Spinal cord (tissue), 10 donors: ENCODE data around the gene SRGAP2B. TPM values are rescaled to one million over a fixed set of nuclear protein-coding genes. Genes with fewer than 3 reads are reported as not detected.
A peak's percentile ranks its signal among the peaks of the same experiment; 100 is the strongest.
"Not testable (repeated sequence)": the region's sequence is repeated elsewhere in the genome, so short reads cannot be mapped to it uniquely, and the experiment has no call there.

Experiments used
- DNase-seq, 6 donors: peaks; one replicate each; pipeline versions ENCODE4 v3.0.0 to v3.0.0-alpha.2; 2013 to 2015; ENCODE audit warnings: low spot score in 6 of 6, low read depth in 4 of 6
- H3K27ac ChIP-seq: one replicate; pipeline ENCODE4 v1.5.1; 2013; ENCODE audit warnings: low read depth, low read length, control low read depth
- H3K27me3 ChIP-seq: one replicate; pipeline ENCODE4 v1.6.1; 2013; ENCODE audit warnings: low read length; ENCODE audit not compliant: control insufficient read depth, insufficient read depth
- H3K36me3 ChIP-seq: one replicate; pipeline ENCODE4 v1.6.1; 2013; ENCODE audit warnings: low read length; ENCODE audit not compliant: control insufficient read depth, insufficient read depth
- H3K4me1 ChIP-seq: one replicate; pipeline ENCODE4 v1.6.1; 2013; ENCODE audit warnings: low read length; ENCODE audit not compliant: control insufficient read depth, insufficient read depth
- H3K4me3 ChIP-seq: one replicate; pipeline ENCODE4 v1.5.1; 2013; ENCODE audit warnings: low read depth, low read length, control low read depth
- H3K9me3 ChIP-seq: one replicate; pipeline ENCODE4 v1.6.1; 2013; ENCODE audit warnings: low read length; ENCODE audit not compliant: control insufficient read depth, insufficient read depth
- WGBS: methylation state at CpG from one replicate; pipeline ENCODE4 v1.1.5; 2013; ENCODE audit warnings: missing lambda C conversion rate; ENCODE audit not compliant: insufficient coverage; 5-methylcytosine and 5-hydroxymethylcytosine counted together
- polyA plus RNA-seq, 2 donors: library from polyadenylated mRNA; unstranded; fragments of 120-200 nt; gene quantifications; one replicate each; pipeline ENCODE4 v1.2.1, GENCODE V29; 2013; ENCODE audit not compliant: insufficient read length in 2 of 2
- total RNA-seq, 2 donors: library from RNA; depleted of rRNA in 1 of 2; stranded (reverse); fragments of 120-200 nt in 1 of 2; fragments of >200 nt in 1 of 2; gene quantifications; one replicate each; pipeline versions ENCODE4 v1.2.3 to v1.2.4, GENCODE V29; 2013 to 2014
- donor health status: healthy.

Gene SRGAP2B
- total and polyA plus RNA-seq, 4 donors = 56.2 to 84.3 (median 64.9) TPM

DNA sequence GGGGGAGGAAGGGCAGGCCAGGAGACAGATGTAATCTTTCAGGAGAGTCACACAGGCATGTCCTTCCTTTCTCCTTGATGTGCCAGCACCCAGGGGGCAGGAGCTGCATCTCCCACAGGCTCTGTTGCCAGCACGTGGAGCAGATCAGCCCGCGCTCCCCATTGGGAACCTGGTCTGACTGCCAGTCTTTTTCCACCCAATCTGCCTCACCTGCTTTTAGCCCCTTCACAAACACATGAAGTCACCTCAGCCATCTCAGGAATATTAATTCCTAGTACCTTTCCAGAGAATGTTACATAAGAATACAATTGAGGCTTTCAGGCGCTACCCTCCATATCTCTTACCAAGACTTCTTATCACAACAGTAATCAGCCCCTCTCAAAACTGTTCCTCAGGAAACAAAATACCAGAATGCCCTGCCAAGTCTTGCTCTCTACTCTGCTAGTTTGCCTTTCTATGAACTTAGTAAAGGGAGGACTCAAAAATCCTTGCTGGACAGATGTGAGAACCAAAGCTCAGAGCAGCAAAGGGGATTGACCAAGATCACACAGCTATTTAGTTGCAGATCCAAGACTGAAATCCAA is 94.3 kb downstream of the SRGAP2B start:
- not testable (repeated sequence) for H3K4me3 ChIP-seq, H3K27me3 ChIP-seq, H3K4me1 ChIP-seq, H3K36me3 ChIP-seq, DNase-seq, H3K9me3 ChIP-seq, H3K27ac ChIP-seq
- WGBS = no CpG with 5 or more reads among the region's 4 CpGs

DNA sequence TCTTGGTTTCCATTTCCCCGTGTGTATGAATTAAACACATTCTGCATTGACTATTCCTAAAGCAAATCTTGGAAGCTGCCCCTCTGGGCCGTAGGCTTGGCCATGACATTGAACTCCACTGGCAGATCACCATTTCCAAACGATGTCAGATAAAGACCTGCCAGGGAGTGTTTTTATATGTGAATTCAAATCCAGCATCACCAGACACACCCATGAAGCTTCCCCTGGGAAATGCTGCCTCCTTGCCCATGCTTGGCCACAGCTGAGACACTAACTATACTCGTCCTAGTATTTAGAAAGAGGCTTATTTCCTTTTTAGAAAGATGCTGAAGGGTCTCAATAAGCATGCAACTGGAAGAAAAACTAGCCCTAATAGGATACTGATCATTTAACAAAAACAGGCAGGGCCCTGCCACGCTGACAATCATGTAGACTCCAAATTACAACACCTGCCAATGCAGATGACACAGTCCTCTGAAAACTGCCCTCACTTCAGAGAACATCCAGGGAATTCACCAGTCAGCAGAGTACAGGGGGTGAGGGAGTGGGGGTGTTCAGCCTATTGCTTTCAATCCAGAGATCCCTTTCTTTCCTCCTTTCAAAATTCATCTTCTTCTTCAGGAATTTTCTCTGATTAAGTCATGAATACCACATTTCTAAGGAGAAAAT is 94.9 kb downstream of the SRGAP2B start:
- H3K36me3 ChIP-seq, H3K4me1 ChIP-seq: not testable (repeated sequence)
- no CpG with 5 or more reads among the region's 5 CpGs for WGBS

DNA sequence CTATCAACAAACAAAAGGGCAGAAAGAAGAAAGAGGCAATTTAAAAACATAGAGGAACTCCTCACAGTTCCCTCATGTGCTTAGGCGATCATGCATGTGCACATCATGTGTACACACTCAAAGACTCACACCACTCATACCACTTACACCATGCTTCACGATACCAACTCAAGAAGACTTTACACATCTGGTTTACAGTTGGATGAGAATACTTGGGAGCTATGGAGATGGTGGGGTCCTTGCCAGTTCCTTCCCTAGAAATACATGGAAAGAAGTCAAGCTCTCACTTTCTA is 96.2 kb downstream of the SRGAP2B start:
- WGBS = no CpG with 5 or more reads among the region's 2 CpGs
- not testable (repeated sequence) for H3K27me3 ChIP-seq, H3K36me3 ChIP-seq, H3K9me3 ChIP-seq, H3K4me3 ChIP-seq, H3K4me1 ChIP-seq, H3K27ac ChIP-seq
- peak in 2 of 6 donors; percentile 1 to 11 for DNase-seq

More for the DNA sequence above, 94.9 kb downstream of the SRGAP2B start:
- H3K27me3 ChIP-seq, H3K4me3 ChIP-seq, H3K27ac ChIP-seq, DNase-seq, H3K9me3 ChIP-seq: not testable (repeated sequence)

DNA sequence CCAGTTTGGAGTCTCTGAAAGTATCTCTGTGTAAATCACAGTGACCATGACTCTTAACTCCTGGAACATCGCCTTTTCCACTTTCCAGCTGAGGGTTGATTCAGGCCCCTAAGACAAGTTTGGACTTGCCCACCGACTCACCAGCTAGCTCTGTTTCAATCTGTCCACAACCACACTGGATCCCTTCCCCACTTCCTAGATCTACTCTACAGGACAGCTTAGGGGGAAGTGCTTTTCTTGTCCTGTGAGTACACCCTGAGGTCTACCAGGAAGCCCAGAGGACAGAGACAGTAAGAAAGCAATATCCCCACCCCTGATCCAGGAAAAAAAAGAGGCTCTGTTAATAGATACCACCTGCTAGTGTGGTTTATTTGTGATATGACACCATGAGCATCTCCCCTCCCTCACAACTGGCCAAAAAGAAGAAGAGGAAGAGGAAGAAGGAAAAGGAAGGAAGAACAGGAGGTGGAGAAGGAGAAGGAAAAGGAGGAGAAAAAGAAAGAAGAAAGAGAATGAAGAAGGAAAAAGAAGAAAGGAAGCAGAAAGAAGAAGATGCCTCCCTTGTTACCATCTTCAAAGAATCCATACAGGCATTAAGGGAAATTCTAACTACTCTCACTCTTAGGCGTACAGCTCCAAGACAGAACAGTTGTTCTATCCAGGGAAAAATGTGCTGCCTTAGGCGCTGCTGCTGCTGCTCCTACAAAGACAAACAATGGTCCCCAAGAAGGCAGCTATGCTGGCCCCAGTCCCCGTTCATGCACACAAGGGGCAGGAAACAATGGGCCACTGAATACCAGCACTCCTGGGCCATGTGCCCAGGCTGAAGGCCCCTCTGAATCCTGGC is 96.8 kb downstream of the SRGAP2B start:
- H3K9me3 ChIP-seq, H3K4me3 ChIP-seq, H3K4me1 ChIP-seq, H3K27me3 ChIP-seq, H3K27ac ChIP-seq, H3K36me3 ChIP-seq: not testable (repeated sequence)
- peak in 2 of 6 donors; percentile 0 to 12 for DNase-seq
- WGBS = 0% methylated on average over 2 of the region's 5 CpGs

DNA sequence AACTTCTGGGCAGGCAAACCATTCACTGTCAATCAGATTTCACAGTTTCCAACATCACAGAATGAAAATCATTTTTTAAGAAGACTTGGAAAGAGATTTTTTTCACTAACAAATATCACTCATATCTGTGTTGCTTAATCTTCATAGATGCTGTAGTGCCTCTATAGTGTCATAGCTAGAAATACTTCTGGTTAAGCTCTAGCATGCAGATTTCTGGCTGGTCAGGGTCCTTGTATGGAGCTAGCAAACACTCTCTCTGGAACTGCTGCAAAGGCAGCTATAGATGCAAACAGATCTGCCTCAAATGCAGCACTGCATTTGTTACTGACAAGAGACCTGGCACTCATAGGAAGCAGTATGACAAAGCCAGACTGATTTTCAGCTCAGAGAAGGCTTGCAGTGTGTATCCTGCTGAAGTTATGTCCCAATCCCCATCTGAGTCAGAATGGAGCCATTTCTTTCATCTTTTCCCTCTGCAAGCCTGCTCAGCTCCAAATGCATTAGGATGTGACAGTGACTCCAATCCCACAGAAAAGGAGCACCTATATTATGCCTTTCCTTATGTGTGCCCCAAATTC is 99.2 kb downstream of the SRGAP2B start:
- not testable (repeated sequence) for H3K27ac ChIP-seq, H3K4me3 ChIP-seq, H3K27me3 ChIP-seq, H3K9me3 ChIP-seq, H3K36me3 ChIP-seq, H3K4me1 ChIP-seq
- peak in 2 of 6 donors; percentile 21 to 57 for DNase-seq

DNA sequence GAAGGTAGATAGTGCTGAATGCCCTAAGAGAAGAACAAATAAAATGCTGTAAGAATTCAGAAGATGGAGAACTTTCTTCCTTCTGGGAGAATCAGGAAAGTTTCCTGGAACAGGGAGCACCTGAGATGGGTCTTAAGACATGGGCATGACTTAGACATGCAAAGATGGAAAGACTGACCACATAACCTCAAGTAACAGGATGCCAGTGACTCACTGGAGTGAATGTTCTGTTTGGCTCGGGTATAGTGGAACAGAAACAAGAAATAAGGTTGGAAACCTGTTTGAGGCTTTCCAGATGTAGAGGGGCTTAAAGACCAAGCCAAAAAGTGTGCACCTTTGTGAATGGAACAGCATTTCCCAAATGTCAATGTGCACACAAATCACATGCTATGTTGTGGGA is 102.2 kb downstream of the SRGAP2B start:
- not testable (repeated sequence) for DNase-seq, H3K27ac ChIP-seq, H3K36me3 ChIP-seq, H3K9me3 ChIP-seq, H3K27me3 ChIP-seq, H3K4me3 ChIP-seq, H3K4me1 ChIP-seq
- WGBS = no CpG with 5 or more reads among the region's 1 CpG

DNA sequence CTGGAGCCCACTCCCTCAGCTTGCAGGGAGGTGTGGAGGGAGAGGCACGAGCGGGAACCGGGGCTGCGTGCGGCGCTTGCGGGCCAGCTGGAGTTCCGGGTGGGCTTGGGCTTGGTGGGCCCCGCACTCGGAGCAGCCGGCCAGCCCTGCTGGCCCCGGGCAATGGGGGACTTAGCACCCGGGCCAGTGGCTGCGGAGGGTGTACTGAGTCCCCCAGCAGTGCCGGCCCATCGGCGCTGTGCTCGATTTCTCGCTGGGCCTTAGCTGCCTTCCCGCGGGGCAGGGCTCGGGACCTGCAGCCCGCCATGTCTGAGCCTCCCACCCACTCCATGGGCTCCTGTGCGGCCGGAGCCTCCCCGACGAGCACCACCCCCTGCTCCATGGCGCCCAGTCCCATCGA is 104.5 kb downstream of the SRGAP2B start:
- WGBS = no CpG with 5 or more reads among the region's 29 CpGs
- H3K27me3 ChIP-seq, H3K4me1 ChIP-seq, H3K4me3 ChIP-seq, H3K36me3 ChIP-seq, DNase-seq, H3K27ac ChIP-seq, H3K9me3 ChIP-seq: not testable (repeated sequence)

DNA sequence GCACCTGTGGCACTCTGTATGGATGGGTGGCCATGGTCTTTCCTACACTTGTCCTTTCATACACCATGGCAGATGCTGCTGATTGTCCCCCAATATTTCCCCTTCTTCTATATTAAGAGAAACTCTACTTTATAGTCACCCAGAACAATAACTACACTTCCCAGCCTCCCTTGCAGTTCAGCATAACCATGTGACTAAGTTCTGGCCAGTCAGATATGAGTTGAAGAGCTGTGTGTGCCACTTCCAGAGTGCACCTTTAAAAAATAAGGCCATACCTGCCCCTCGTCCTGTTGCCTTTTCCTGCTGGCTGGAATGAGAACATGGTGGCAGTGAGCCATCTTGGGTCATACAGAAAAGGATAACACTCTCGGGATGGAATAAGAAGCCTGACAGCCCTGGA is 108.0 kb downstream of the SRGAP2B start:
- WGBS = no CpG with 5 or more reads among the region's 2 CpGs
- not testable (repeated sequence) for H3K4me3 ChIP-seq, H3K4me1 ChIP-seq, H3K9me3 ChIP-seq, H3K36me3 ChIP-seq, DNase-seq, H3K27me3 ChIP-seq, H3K27ac ChIP-seq

DNA sequence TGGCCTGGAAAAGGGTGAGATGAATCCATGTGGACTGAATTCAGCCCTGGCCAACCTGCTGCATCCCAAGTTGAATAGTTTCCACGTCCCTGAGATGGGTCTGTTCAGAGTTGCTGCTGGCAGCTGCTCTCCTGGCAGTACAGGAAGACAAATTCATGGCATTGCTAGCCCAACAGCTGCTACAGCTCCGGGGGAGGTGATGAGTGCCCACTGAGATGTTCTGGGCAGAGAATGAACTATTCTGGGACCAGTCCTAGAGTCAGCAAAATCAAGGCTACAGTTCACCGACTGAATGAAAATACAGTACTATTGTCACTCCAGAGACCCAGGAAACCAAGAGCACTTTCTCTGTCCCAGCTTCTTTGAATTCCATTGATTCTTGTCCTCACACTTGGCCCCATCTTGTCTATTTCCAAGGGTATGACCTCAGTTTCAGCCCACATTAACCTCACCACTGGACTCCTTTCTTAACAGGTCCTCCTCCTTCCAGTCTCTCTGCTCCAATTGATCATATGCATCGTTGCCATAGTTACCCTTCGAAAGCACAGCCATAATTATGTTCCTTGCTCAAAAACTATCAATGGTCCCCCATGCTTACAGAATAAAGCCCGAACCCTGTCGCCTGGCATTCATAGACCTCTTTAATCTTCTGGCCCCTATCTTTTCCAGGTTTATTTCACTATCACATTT is 108.8 kb downstream of the SRGAP2B start:
- H3K4me1 ChIP-seq = not testable (repeated sequence)
- WGBS = no CpG with 5 or more reads among the region's 7 CpGs

More for the DNA sequence above, 108.8 kb downstream of the SRGAP2B start:
- not testable (repeated sequence) for DNase-seq, H3K27ac ChIP-seq, H3K4me3 ChIP-seq, H3K27me3 ChIP-seq, H3K36me3 ChIP-seq, H3K9me3 ChIP-seq
